Upper lobe of left lung (tissue), 6 donors: ENCODE data around the gene TM4SF18. TPM values are rescaled to one million over a fixed set of nuclear protein-coding genes. Genes with fewer than 3 reads are reported as not detected.
A peak's percentile ranks its signal among the peaks of the same experiment; 100 is the strongest.

Source experiments
- ATAC-seq, 2 donors: fragments of 200-7000 bp; cut with Tn5 transposase; one replicate each; pipeline ENCODE4 v1.9.1; 2022; ENCODE audit warnings: mild to moderate bottlenecking in 2 of 2, moderate library complexity in 2 of 2; ENCODE audit not compliant: low FRiP score in 2 of 2
- DNase-seq, 2 donors: peaks; one replicate each; pipeline ENCODE4 v3.0.0-alpha.2; 2019 to 2020
- H3K27ac ChIP-seq, 4 donors: fragments of 200-600 bp; sonication (generic); one replicate each; pipeline ENCODE4 v1.5.1; 2016 to 2019
- H3K27me3 ChIP-seq, 4 donors: fragments of 200-600 bp; sonication (generic); one replicate each; pipeline ENCODE4 v1.5.1; 2017 to 2019
- H3K36me3 ChIP-seq, 4 donors: fragments of 200-600 bp; sonication (generic); one replicate each; pipeline ENCODE4 v1.5.1; 2016 to 2019
- H3K4me1 ChIP-seq, 4 donors: fragments of 200-600 bp; sonication (generic); one replicate each; pipeline ENCODE4 v1.5.1; 2018 to 2019
- H3K4me3 ChIP-seq, 4 donors: fragments of 200-600 bp; sonication (generic); one replicate each; pipeline ENCODE4 v1.5.1; 2017 to 2019; ENCODE audit warnings: mild to moderate bottlenecking in 2 of 4, moderate library complexity in 1 of 4
- H3K9me3 ChIP-seq, 4 donors: fragments of 200-600 bp; sonication (generic); one replicate each; pipeline ENCODE4 v1.5.1; 2018 to 2019
- EP300 ChIP-seq, 4 donors: sonication (generic); formaldehyde crosslinking; IDR thresholded peaks; one replicate each; pipeline ENCODE4 v1.5.1; 2017; ENCODE audit warnings: antibody characterized with exemption in 4 of 4, control low read depth in 2 of 4
- POLR2A ChIP-seq, 4 donors: fragments of 450-650 bp; IDR thresholded peaks; one replicate each; pipeline ENCODE4 v1.5.1; 2016 to 2017; ENCODE audit warnings: antibody characterized with exemption in 4 of 4, mild to moderate bottlenecking in 2 of 4
- POLR2AphosphoS5 ChIP-seq, 2 donors: sonication (generic); formaldehyde crosslinking; IDR thresholded peaks; one replicate each; pipeline ENCODE4 v1.5.1; 2017; ENCODE audit warnings: antibody characterized with exemption in 2 of 2
- WGBS, 2 donors: methylation state at CpG; one replicate each; pipeline ENCODE4 v1.1.5; 2017 to 2018; 5-methylcytosine and 5-hydroxymethylcytosine counted together
- total RNA-seq, 6 donors: library from RNA; depleted of rRNA in 4 of 6; stranded (reverse); fragments of >200 nt in 4 of 6; gene quantifications; one replicate each; pipeline versions ENCODE4 v1.1.0 to v1.2.1, GENCODE V29; 2016 to 2021
- TF ChIP-seq, protein P1 (sequence below), 6 experiments: fragments of 450-650 bp in 4 of 6; fragments of 200-600 bp in 2 of 6; sonication (generic) in 2 of 6; IDR thresholded peaks; one replicate each; pipeline ENCODE4 v1.5.1; 2016 to 2019; ENCODE audit warnings: antibody characterized with exemption in 6 of 6
- donor health status: DM: no; HTN: no; CAD: no; lungs with moderate emphysema.
- donor health status: DM: no; HTN: yes; CAD: no; lungs with severe emphysema.

TM4SF18 gene
- total RNA-seq, 6 donors from 2014 or later: 0.55 to 16.6 (median 2.5) TPM

DNA sequence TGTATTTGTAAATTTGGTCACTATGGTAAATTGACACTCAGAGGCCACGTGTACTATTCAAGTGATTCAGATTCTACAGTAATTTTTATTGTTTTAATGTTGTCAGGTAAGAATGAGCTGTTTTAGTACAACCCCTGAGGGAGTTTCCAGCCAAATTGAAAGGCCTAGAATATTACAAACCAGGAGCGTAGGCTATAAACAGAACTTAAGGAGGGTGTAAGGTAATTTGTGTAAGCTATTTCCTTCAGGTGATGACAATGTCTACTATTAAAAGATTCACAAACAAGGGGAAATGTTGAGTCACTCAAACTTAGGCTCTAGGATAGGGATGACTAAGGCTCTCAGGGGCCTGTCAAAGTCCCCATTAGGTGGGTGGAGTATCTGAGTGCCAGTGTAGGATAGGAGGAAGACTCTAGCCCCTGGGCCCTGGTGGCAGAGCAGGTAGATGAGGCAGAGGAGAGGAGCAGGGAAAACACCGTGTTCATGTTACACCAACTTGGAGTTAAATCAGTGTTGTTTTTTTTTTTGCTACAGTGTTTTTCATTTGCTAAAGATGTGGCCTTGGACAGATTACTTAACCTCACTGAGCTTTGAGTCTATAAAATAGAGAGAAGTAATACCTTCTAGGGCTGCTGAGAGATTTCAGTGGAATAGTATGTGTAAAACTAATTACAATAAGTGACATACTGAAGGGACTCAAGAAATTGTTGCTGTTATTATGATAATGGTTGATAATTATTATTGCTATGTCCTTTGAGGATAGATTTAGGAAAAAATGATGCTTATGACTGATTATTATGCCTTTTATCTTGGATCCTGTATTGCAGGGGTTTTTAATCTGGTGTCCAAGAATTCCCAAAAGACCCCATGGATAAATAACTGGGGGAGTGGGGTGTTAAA, 33.8 kb upstream of the TM4SF18 start:
- Histone ChIP-seq H3K27ac (peak overlapping the region in 1 of 4 donors; percentile 27), H3K36me3 (peaks cover 0 to 24% (median 0%) of the 10 kb centered on the region in 4 donors), H3K9me3 (no peaks in the 10 kb centered on the region), H3K4me3 (no peak overlapping the region), H3K27me3 (no peaks in the 10 kb centered on the region), H3K4me1 (peaks cover 17 to 38% (median 27%) of the 10 kb centered on the region in 4 donors)
- DNase-seq (no peak), ATAC-seq (peak; percentile 56 to 67)
- WGBS, 2 donors: 62 to 72% methylated on average over 3 of the region's 3 CpGs
- TF ChIP-seq EP300 (IDR thresholded peaks at IDR 0.05): peak in 1 of 4 donors; percentile 52
- TF ChIP-seq, protein P1, sequence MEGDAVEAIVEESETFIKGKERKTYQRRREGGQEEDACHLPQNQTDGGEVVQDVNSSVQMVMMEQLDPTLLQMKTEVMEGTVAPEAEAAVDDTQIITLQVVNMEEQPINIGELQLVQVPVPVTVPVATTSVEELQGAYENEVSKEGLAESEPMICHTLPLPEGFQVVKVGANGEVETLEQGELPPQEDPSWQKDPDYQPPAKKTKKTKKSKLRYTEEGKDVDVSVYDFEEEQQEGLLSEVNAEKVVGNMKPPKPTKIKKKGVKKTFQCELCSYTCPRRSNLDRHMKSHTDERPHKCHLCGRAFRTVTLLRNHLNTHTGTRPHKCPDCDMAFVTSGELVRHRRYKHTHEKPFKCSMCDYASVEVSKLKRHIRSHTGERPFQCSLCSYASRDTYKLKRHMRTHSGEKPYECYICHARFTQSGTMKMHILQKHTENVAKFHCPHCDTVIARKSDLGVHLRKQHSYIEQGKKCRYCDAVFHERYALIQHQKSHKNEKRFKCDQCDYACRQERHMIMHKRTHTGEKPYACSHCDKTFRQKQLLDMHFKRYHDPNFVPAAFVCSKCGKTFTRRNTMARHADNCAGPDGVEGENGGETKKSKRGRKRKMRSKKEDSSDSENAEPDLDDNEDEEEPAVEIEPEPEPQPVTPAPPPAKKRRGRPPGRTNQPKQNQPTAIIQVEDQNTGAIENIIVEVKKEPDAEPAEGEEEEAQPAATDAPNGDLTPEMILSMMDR (IDR thresholded peaks at IDR 0.05): no peak
- no peak for TF ChIP-seq POLR2AphosphoS5 (IDR thresholded peaks at IDR 0.05)
- no peak for TF ChIP-seq POLR2A (IDR thresholded peaks at IDR 0.05)

DNA sequence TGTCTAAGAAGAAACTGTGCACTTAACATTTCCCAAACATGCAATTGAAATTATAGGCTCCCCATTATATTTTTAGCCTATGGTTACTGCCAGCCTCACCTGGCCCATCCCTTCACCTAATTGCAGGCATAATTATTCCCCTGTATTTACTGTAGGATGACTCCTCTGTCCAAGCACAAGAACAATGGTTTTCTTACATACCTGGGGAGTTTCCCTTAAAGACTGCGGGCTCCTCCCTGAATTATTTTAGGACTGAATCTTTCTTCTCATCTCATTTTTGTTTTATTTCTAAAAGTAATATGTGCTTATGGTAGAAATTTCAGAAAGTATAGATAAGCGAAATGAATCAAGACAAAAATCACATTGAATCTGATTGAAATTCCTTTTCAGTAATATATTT, 32.6 kb upstream of the TM4SF18 start:
- peaks cover 10 to 27% (median 18%) of the 10 kb centered on the region in 4 donors for H3K4me1 ChIP-seq
- TF ChIP-seq POLR2A (IDR thresholded peaks at IDR 0.05) (no peak), EP300 (IDR thresholded peaks at IDR 0.05) (no peak), POLR2AphosphoS5 (IDR thresholded peaks at IDR 0.05) (no peak)
- TF ChIP-seq, protein P1 (IDR thresholded peaks at IDR 0.05): no peak
- H3K9me3 ChIP-seq: no peaks in the 10 kb centered on the region
- H3K27me3 ChIP-seq: no peaks in the 10 kb centered on the region
- DNase-seq: no peak
- no peak for ATAC-seq
- 94 to 98% methylated on average over 2 of the region's 2 CpGs for WGBS, 2 donors
- no peak overlapping the region for H3K4me3 ChIP-seq
- no peak overlapping the region for H3K27ac ChIP-seq
- peaks cover 0 to 14% (median 0%) of the 10 kb centered on the region in 4 donors for H3K36me3 ChIP-seq

DNA sequence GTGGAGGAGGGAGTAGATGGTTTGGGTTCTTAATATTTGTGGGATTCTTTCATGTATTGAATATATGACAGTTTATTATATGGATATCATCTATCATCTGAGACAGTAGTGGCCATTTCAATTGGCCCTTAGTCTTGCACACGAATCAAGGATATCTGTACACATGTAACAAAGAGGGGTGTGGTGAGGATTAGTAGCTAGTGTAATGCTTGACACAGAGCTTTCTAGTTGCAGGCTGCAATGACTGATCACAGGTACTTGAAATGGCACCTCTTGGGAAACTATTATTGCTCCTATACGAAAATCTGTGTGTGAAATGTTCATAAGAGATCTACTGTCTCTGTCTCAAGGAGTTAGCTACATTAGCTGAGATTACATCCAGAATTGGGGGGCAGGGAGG, 31.2 kb upstream of the TM4SF18 start:
- no peak overlapping the region for H3K27ac ChIP-seq

DNA sequence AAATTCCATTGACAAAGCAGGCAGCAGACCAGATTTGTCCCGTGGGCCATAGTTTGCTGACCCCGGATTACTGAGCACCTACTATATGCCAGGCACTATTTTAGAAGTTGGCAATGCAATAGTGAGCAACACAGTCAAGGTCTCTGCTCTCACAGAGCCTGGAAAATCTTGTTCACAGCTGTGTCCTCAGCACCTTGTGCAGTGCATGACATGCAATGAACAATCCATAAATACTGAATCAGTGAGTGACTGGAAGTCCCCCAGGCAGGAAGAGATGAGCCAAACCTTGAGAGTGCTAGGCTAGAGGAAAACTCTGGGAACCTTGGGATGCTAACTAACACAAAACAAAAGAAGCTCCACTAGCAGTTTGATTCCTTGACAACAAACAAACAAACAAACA, 29.6 kb upstream of the TM4SF18 start:
- TF ChIP-seq, protein P1 (IDR thresholded peaks at IDR 0.05): no peak
- TF ChIP-seq EP300 (IDR thresholded peaks at IDR 0.05) (no peak), POLR2A (IDR thresholded peaks at IDR 0.05) (no peak), POLR2AphosphoS5 (IDR thresholded peaks at IDR 0.05) (no peak)
- no peaks in the 10 kb centered on the region for H3K36me3 ChIP-seq
- H3K4me1 ChIP-seq: no peaks in the 10 kb centered on the region
- no peaks in the 10 kb centered on the region for H3K9me3 ChIP-seq
- 65% methylated on average over 2 of the region's 2 CpGs; no CpG with 5 or more reads in 1 of the 2 donors for WGBS, 2 donors
- no peak overlapping the region for H3K27ac ChIP-seq
- H3K4me3 ChIP-seq: no peak overlapping the region
- no peaks in the 10 kb centered on the region for H3K27me3 ChIP-seq
- no peak for ATAC-seq
- DNase-seq: no peak

More for the DNA sequence above, 31.2 kb upstream of the TM4SF18 start:
- H3K36me3 ChIP-seq: peaks cover 0 to 10% (median 0%) of the 10 kb centered on the region in 4 donors
- H3K27me3 ChIP-seq: no peaks in the 10 kb centered on the region
- no peak for TF ChIP-seq EP300 (IDR thresholded peaks at IDR 0.05)
- TF ChIP-seq, protein P1 (IDR thresholded peaks at IDR 0.05): no peak
- TF ChIP-seq POLR2A (IDR thresholded peaks at IDR 0.05): no peak
- no peak for TF ChIP-seq POLR2AphosphoS5 (IDR thresholded peaks at IDR 0.05)
- peaks cover 0 to 14% (median 7%) of the 10 kb centered on the region in 4 donors for H3K4me1 ChIP-seq
- 83 to 95% methylated on average over 2 of the region's 2 CpGs for WGBS, 2 donors
- no peaks in the 10 kb centered on the region for H3K9me3 ChIP-seq
- H3K4me3 ChIP-seq: no peak overlapping the region
- ATAC-seq: no peak
- no peak for DNase-seq
